Aorta (tissue), 5 donors: ENCODE data around the gene RIC3. TPM values are rescaled to one million over a fixed set of nuclear protein-coding genes. Genes with fewer than 3 reads are reported as not detected.

ENCODE experiments used
- ATAC-seq: fragments of 200-7000 bp; cut with Tn5 transposase; one replicate; pipeline ENCODE4 v1.9.1; 2022; ENCODE audit warnings: moderate library complexity; ENCODE audit not compliant: low FRiP score
- DNase-seq, 2 donors: peaks; one replicate each; pipeline ENCODE4 v3.0.0-alpha.2; 2020
- H3K27ac ChIP-seq, 2 donors: one replicate each; pipeline ENCODE4 v1.5.1; 2013; ENCODE audit warnings: low read length in 2 of 2, mild to moderate bottlenecking in 2 of 2, moderate library complexity in 2 of 2, control low read depth in 1 of 2, inconsistent platforms in 1 of 2, low read depth in 1 of 2
- H3K27me3 ChIP-seq, 2 donors: one replicate each; pipeline ENCODE4 v1.6.1; 2013; ENCODE audit warnings: control low read depth in 1 of 2, low read length in 1 of 2, mild to moderate bottlenecking in 1 of 2, moderate library complexity in 1 of 2; ENCODE audit not compliant: insufficient read depth in 2 of 2, control insufficient read depth in 1 of 2
- H3K36me3 ChIP-seq, 2 donors: one replicate each; pipeline ENCODE4 v1.6.1; 2013; ENCODE audit warnings: control low read depth in 1 of 2, low read length in 1 of 2, mild to moderate bottlenecking in 1 of 2; ENCODE audit not compliant: insufficient read depth in 2 of 2, control insufficient read depth in 1 of 2
- H3K4me1 ChIP-seq, 2 donors: one replicate each; pipeline ENCODE4 v1.6.1; 2013; ENCODE audit warnings: low read length in 2 of 2, control low read depth in 1 of 2, mild to moderate bottlenecking in 1 of 2, moderate library complexity in 1 of 2; ENCODE audit not compliant: insufficient read depth in 2 of 2, control insufficient read depth in 1 of 2
- H3K4me3 ChIP-seq, 2 donors: one replicate each; pipeline ENCODE4 v1.5.1; 2013; ENCODE audit warnings: low read length in 2 of 2, control low read depth in 1 of 2, mild to moderate bottlenecking in 1 of 2
- H3K9me3 ChIP-seq: one replicate; pipeline ENCODE4 v1.6.1; 2013; ENCODE audit warnings: mild to moderate bottlenecking, low read length; ENCODE audit not compliant: control insufficient read depth
- whole genome bisulfite sequencing, 2 donors: extraction: QIAGEN DNeasy Blood & Tissue Kit; methylation state at CpG; one replicate each; pipeline ENCODE4 v1.1.7; 2013; 5-methylcytosine and 5-hydroxymethylcytosine counted together
- intact Hi-C, 2 donors: fragments of 100-400 bp; cut with DNase I; formaldehyde crosslinking; loops; one replicate each; pipeline versions ENCODE4 v1.14.2 to v1.15.0; 2022
- polyA plus RNA-seq, 2 donors: library from polyadenylated mRNA; stranded (reverse); fragments of 200-250 nt; gene quantifications; one replicate each; pipeline ENCODE4 v1.2.3, GENCODE V29; 2013
- total RNA-seq, 2 donors: library from RNA; stranded (reverse); fragmentation: NEBNext Ultra II Directional; extraction: Animal tissue kit (Norgen Biotek cat#: 25700); gene quantifications; one replicate each; pipeline ENCODE4 v1.2.1, GENCODE V29; 2021
- donor health status: healthy with polysubstance abuse.
- donor health status: Bipolar disorder and iron deficiency.
- donor health status: DM: no; HTN: no; CAD: no.
- donor health status: DM: no; HTN: no; CAD: no.
- donor health status: DM: yes; HTN: yes; CAD: no.

The RIC3 gene
- total and polyA plus RNA-seq, 4 donors, result 2.9 to 13.1 (median 8.1) TPM

DNA sequence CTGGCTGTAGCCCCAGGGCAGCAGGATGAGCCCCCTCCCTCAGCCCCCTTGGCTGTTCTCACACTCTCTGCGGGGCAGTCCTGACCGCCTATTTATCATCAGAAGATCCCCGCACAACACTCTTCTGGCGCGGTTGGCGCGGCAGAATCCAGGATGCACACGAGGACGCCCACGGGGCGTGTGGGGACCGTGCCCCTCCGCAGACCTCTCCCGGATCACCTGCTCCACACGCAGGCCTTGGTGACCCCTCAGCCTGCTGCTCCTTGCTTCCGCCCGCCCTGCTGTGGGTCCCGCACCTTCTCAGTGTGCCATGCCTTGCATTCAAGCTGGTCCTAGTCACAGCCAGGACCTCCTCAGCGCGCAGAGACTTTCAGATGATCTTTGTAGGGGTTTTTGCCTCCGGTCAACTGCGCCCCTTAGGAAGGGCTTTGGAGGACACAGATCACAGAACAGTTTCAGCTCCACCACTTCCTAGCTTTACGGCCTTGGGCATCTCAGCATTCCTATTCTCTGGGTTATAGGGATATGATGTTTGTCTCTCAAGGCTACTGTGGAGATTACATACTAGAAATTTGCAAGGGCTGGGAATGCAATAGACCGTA is 88.7 kb downstream of the RIC3 start:
- H3K4me3 ChIP-seq, result no peak overlapping the region
- H3K36me3 ChIP-seq, result no peaks in the 10 kb centered on the region
- no peaks in the 10 kb centered on the region for H3K4me1 ChIP-seq
- DNase-seq (peak in 1 of 2 donors; percentile 17), ATAC-seq (no peak)
- no peak overlapping the region for H3K27ac ChIP-seq
- H3K9me3 ChIP-seq, result no peaks in the 10 kb centered on the region
- no peaks in the 10 kb centered on the region for H3K27me3 ChIP-seq
- intact Hi-C loops, result loop anchor here in 1 of 2 donors (10.0 kb wide), 1 partner anchor 175 kb away; no protein-coding TSS in a partner anchor
- WGBS, 2 donors, result 85 to 87% methylated on average over 24 of the region's 24 CpGs

DNA sequence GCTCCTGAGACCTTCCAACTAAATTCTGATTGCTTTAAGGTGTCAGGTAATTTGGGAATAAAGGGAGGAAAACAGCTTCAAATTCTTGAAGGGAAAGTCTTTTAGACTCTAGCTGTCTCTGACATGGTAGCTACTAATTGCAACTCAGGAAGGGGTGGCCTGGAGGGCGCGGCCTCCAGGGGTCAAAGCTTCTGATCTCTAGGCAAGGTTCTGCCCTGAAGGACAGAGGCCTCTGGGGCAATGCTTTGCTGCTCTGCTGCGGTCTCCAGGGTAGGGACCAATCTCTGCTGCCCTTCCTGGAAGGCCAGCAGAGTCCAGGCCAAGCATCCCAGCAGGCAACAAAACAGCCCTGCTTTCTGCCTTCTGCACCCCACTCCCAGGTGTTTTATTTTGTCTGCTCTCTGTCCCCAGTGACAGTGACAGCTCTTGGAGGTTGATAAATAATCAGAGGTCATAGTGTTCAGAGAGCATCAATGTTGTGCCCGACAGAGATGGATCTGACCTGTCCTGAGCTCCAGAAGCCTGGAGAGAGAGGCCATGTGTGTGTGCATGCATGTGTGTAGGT is 89.6 kb downstream of the RIC3 start:
- H3K36me3 ChIP-seq, result no peaks in the 10 kb centered on the region
- H3K9me3 ChIP-seq, result no peaks in the 10 kb centered on the region
- intact Hi-C loops, result no loop called here
- WGBS, 2 donors, result 96% methylated on average over 4 of the region's 4 CpGs
- ATAC-seq (no peak), DNase-seq (no peak)
- no peak overlapping the region for H3K27ac ChIP-seq
- H3K4me1 ChIP-seq, result no peaks in the 10 kb centered on the region
- no peaks in the 10 kb centered on the region for H3K27me3 ChIP-seq
- H3K4me3 ChIP-seq, result no peak overlapping the region

DNA sequence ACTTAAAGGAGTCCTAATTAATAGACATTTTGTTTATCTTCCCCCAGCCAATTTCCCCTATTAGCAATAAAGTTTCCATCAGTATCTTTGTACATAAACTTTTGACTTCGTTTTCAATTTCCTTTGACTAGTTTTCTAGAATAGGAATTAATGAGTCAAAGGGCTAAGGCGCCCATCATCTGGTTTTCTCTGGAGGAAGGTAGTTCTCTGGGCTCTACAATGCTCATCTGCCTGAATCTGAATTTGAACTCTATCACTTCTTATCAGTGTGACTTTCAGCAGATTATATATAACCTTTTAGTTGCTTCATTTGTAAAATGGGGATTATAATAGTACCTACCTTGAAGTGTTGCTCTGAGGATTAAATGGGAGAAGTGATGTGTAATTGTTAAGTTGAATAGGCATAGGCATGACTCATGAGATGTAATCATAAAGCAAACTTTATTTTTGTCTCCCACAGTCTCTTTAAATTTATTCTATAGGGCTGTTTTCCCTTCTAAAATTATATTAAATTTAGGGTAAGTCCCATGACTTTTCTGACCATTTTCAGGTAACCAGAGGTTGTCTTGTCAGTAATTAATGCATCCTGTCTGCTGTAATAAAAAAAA is 93.6 kb downstream of the RIC3 start:
- Histone ChIP-seq H3K27ac (no peak overlapping the region), H3K4me1 (no peaks in the 10 kb centered on the region), H3K27me3 (no peaks in the 10 kb centered on the region), H3K9me3 (no peaks in the 10 kb centered on the region), H3K36me3 (no peaks in the 10 kb centered on the region), H3K4me3 (no peak overlapping the region)
- intact Hi-C loops, result no loop called here
- ATAC-seq (no peak), DNase-seq (no peak)
- 73 to 83% methylated on average over 2 of the region's 2 CpGs for whole genome bisulfite sequencing, 2 donors

DNA sequence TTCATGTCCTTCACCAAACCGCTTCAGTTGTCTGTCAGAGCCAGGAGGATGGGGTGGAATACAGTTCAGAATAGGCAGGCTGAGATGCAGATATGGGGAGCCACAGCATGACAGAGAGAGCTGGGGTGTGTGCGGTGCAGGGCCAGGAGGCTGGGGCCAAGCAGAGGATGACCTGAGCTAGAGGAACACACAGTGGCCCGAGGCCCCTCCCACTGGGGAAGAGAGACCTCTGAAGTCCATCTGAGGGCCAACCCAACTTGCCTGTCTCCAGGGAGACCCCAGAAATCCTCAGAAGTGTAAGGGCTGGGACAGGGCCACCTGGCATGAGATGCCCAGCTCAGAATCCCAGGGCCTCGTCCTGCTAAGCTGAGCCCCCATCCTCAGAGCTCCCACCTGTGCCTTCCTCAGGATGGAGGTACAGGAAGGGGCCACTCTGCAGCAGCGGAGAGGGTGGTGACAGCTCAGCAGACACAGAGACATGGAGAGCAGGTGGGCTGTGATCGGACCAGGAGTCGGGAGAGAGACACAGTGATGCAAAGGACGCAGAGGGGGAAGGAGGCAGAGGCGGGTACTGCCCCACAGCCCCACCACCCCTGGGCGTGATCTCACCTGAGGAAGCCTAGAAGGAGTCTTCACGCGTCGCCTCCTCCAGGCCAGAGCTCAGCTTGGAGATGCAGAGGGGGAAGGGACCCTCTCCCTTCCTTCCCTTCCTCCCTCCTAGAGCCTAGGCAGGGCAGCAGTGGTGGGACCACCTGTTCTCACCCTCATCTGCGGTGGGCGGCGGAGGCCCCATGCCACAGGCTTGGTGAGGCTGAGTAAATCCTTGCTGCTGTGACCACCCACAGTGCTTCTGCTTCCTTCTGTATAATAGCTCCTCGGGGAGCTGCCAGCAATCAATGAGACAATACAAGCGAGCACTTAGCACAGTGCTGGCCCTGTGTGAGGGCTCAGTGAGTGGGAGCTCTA is 96.9 kb downstream of the RIC3 start:
- H3K9me3 ChIP-seq, result no peaks in the 10 kb centered on the region
- DNase-seq (peak; percentile 40 to 60), ATAC-seq (no peak)
- H3K27me3 ChIP-seq, result no peaks in the 10 kb centered on the region
- no peak overlapping the region for H3K27ac ChIP-seq
- no peaks in the 10 kb centered on the region for H3K4me1 ChIP-seq
- intact Hi-C loops, result no loop called here
- no peaks in the 10 kb centered on the region for H3K36me3 ChIP-seq
- H3K4me3 ChIP-seq, result no peak overlapping the region
- WGBS, 2 donors, result 81 to 83% methylated on average over 18 of the region's 18 CpGs

DNA sequence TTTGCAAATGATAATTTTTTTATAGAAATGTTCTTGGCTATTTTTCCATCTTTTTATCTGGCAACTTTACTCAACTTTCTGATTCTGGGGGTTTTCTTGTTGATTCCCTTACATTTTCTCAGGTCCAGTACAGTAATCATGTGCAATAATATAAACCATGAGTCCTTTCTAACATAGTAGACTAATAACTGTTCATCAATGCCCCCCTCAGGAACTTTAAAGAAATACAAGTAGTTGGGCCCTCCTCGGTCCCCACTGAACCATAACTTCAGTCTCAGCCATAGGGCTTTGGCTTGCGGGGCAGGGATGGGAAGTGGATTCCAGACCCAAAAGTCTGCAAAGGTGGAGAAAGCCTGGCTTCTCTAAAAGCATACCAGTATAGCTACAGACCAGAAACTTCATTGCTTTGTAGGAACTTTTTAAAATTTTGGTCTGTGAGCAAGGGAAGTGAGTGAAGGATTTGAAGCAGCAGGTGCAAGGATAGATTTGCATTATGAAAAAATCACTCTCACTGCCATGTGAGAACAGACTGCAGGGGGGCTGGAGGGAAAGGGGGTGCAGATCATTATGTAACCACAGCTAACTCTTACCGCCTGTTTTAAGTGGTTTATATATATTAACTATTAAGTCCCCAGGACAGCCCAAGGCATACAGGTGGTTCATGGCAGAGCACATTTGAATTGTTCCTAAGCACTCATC is 98.3 kb downstream of the RIC3 start:
- no peaks in the 10 kb centered on the region for H3K27me3 ChIP-seq
- no peaks in the 10 kb centered on the region for H3K36me3 ChIP-seq
- intact Hi-C loops, result no loop called here
- H3K27ac ChIP-seq, result no peak overlapping the region
- no peak overlapping the region for H3K4me3 ChIP-seq
- ATAC-seq (peak; percentile 59), DNase-seq (no peak)
- H3K9me3 ChIP-seq, result no peaks in the 10 kb centered on the region
- 50 to 55% methylated on average over 3 of the region's 3 CpGs for WGBS, 2 donors
- no peaks in the 10 kb centered on the region for H3K4me1 ChIP-seq

DNA sequence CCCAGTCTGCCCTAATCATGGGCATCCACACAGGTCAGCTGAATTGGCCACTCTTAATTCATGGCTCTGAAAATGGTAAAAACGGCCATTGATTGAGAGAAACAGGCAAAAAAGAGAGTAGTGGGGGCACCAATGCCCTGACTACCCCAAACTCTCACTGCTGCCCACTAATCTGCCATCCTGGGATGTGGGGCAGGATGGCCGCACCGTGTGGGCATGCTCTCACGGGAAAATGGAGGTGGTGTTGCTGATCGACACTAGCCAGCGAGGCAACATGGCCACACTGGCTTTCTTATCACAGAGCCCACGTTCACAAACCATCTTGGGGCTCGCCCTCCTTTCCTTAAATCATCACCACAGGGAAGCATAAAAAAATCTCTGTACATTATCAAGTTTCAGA is 99.1 kb downstream of the RIC3 start:
- no peaks in the 10 kb centered on the region for H3K36me3 ChIP-seq
- no peak for DNase-seq
- H3K4me3 ChIP-seq, result no peak overlapping the region
- intact Hi-C loops, result no loop called here
- WGBS, 2 donors, result 90 to 91% methylated on average over 8 of the region's 8 CpGs
- no peaks in the 10 kb centered on the region for H3K4me1 ChIP-seq
- no peak for ATAC-seq
- no peaks in the 10 kb centered on the region for H3K9me3 ChIP-seq
- no peak overlapping the region for H3K27ac ChIP-seq
- no peaks in the 10 kb centered on the region for H3K27me3 ChIP-seq

DNA sequence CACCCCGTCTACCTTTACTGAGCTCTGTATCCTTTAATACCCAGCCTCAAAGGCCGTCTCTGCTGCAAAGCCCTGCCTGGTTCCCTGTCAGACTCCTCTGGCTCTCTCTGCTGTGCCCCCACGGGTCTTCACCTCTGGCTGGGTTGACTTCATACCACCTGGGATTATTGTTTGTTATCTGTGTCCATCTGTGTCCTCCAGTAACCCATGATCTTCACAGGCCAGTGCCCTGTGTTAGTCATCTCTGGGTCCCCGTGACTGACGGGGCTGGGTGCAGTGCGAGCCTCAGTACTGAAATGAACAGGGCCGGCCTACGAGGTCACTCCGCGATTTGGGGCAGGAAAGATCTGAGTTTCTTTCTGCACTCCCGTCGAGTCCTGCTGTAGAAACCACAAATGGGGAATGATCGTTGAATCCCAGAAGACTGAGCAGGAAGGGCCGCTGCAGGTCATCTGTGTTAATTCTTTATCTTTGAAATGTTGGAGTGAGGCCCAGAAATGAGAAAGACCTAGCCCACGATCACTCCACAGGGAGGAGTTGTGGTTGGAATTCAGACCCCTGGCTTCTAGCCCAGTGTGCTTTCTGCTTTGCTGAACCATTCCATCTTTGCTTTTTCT is 100.1 kb downstream of the RIC3 start:
- no peak for DNase-seq
- 12 to 16% methylated on average over 15 of the region's 15 CpGs for WGBS, 2 donors
- Histone ChIP-seq H3K4me3 (no peak overlapping the region), H3K4me1 (no peaks in the 10 kb centered on the region), H3K9me3 (no peaks in the 10 kb centered on the region), H3K36me3 (no peaks in the 10 kb centered on the region), H3K27ac (peak overlapping the region in 1 of 2 donors; percentile 10), H3K27me3 (no peaks in the 10 kb centered on the region)
- intact Hi-C loops, result no loop called here
- peak; percentile 75 for ATAC-seq
